GM19238 (cell line): ENCODE measurements around the gene SNAP91.
A peak's percentile ranks its signal among the peaks of the same experiment; 100 is the strongest.
"Not testable (repeated sequence)": the region's sequence is repeated elsewhere in the genome, so short reads cannot be mapped to it uniquely, and the experiment has no call there.

Experiments used
- DNase-seq: peaks from one replicate; pipeline ENCODE4 v3.0.0; 2011; ENCODE audit warnings: low spot score; ENCODE audit not compliant: insufficient read length

Gene SNAP91

GRCh38 chr6:83633609-83634008 lies 75.3 kb downstream of the SNAP91 start:
- no peak for DNase-seq

DNA sequence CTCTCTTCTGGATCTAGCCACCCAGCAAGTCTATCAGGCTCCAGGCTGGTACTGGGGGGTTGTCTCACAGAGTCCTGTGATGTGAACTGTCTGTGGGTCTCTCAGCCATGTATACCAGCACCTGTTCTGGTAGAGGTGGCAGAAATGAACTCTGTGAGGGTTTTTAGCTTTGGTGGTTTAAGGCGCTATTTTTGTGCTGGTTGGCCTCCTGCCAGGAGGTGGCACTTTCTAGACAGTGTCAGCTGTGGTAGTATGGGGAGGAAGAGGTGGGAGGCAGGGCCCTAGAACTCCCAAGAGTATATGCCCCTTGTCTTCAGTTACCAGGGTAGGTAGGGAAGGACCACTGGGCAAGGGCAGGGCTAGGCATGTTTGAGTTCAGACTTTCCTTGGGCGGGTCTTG lies 75.8 kb downstream of the SNAP91 start:
- DNase-seq: no peak

DNA sequence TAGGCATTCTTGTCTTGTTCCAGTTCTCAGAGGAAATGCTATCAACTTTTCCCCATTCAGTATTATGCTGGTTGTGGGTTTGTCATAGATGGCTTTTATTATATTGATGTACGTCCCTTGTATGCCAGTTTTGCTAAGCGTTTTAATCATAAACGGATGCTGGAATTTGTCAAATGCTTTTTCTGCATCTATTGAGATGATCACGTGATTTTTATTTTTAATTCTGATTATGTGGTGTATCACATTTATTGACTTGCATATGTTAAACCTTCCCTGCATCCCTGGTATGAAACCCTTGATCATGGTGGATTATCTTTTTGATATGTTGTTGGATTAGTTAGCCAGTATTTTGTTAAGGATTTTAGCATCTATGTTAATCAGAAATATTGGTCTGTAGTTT lies 79.0 kb downstream of the SNAP91 start:
- DNase-seq: not testable (repeated sequence)

DNA sequence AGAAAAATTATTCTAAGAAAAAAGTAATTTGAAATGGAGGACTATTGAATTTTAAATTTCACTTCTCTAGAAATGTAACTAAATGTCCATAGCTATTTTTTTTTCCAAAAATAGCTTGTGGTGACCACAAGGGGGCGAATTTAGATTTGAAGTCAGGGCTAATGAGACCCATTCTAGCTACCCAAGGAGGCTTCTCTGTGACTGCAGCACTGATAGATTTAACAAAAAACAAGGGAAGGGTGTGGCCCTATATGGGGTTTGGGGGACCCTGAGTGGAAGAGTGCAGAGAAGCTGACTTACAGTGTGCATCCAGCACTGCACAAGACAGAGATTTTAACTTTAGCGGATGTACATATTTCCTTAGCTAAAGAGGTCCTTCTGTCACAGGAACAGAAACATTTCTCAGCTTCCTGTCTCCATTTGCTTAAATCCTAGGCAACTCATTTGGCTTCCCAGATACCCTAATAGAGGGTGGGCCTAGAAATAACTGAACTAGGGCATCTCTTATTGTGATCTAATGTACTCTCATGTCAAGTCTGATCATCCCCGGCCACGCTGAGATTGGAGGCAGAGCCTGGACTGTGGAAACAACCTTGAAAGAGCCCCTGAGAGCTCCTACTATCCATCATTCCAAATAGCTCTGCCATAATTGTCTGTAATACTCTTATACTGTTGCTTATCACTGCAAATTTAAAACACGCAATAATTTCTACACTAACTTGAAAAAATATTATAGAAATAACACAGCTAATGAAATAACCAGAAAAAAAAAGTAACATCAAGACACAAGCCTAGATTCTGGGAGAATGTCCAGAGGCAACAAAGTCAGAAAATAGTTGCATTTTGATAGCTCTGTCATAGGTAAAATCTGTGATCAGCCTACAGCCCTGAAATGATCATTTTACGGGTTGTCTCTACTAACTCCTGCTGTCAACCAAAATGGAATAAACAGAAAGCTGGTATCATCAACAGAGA lies 93.6 kb downstream of the SNAP91 start:
- DNase-seq: peak; percentile 1

- no peak for DNase-seq
These were observed 95.5 kb downstream of the SNAP91 start for GRCh38 chr6:83613378-83613777.

DNA sequence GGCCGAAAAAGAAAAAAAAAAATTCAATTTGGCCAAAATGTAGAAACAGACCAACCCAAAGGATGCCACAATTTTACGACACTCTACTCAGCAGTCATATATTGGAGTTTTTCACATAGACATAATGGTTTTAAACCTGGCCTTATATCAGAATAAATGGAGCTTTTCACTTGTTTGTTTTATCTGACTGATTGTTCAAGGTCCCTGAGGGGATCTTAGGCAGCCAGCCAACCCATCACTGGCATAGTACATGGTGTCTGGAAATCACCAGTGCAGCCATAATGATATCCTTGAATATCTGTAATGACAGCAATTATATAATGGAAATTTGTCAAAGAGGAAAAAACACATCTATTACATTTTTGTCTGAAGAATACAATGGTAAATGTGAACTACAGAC lies 99.7 kb downstream of the SNAP91 start:
- DNase-seq: no peak

DNA sequence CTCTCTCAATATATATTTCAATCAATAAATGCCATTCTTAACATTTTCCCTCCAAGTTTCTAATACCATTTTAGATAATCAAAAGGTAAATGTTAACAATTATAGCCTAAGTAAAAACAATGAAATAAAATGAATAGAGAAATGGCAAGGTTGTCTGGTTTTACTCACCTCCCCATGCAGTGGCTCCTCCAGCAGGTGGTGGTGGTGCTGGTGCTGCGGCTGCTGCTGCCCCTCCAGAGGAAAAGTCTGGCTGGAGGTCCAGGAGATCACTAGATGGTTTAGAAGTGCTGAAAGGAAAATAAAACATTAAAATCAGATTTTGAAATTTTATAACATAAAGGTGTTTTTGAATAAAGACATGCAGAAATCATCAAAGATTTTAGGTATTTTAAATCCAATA lies 103.4 kb downstream of the SNAP91 start:
- DNase-seq: no peak

GRCh38 chr6:83603551-83603950 lies 105.3 kb downstream of the SNAP91 start:
- no peak for DNase-seq

- no peak for DNase-seq
These were observed 107.8 kb downstream of the SNAP91 start for GRCh38 chr6:83601119-83601518.

DNA sequence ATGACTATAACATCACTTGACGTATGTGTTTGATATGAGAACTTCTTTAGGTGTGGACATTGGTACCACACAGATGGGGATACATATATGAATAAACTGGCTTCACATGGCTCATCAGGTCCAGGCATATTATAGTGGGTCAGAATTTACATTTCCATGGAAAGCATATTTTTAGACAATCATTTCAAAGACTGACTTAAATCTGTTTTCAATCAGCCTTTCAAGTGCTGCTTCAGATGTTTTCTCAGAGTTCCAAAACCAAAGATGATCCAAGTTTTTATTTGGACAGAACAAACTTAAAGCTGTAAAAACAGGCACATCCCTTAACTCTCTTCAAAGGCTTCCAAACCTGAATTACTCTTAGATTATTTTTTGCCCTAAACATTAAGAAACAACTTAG lies 108.4 kb downstream of the SNAP91 start:
- no peak for DNase-seq

GRCh38 chr6:83597511-83597910 lies 111.4 kb downstream of the SNAP91 start:
- no peak for DNase-seq

DNA sequence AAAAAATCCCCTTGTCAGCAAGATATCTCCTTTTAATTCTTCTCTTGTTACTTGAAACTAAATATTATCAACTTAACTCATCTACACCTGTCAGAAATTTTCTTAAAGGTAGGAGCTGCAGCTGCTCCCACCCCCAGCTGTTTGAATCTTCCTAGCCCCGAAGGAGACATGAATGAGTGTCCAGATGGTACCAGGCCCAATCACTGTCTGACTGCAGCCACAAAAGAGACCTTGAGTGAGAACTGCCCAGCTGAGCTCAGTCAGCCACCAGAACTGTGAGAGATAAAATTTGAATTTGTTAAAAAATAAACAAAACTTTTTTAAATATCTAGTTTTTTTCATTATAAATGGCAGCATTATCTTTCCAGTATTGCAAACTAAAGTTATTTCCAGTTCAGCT lies 111.8 kb downstream of the SNAP91 start:
- DNase-seq: no peak

GRCh38 chr6:83594941-83595340 lies 114.0 kb downstream of the SNAP91 start:
- no peak for DNase-seq

- no peak for DNase-seq
These were observed 115.5 kb downstream of the SNAP91 start for GRCh38 chr6:83593395-83593785.

- no peak for DNase-seq
These were observed 116.0 kb downstream of the SNAP91 start for GRCh38 chr6:83592770-83593394.

DNA sequence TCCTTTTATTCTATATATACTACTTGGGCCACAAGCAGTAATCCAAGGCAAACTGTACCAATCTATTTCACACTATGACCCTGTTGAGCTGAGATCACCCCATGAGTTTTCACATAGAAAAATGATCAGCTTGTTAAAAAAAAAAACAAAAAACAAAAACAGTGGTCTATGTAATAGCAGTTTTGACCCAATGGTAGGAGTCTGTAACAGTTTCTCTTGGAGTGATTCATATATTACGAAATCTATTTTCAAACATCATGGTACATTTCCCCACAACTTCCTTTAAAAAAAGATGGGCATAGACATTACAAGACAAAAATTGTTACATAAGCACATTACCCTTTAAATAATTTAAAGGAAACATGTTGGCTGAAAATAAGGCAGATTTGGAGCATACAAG lies 118.5 kb downstream of the SNAP91 start:
- no peak for DNase-seq

DNA sequence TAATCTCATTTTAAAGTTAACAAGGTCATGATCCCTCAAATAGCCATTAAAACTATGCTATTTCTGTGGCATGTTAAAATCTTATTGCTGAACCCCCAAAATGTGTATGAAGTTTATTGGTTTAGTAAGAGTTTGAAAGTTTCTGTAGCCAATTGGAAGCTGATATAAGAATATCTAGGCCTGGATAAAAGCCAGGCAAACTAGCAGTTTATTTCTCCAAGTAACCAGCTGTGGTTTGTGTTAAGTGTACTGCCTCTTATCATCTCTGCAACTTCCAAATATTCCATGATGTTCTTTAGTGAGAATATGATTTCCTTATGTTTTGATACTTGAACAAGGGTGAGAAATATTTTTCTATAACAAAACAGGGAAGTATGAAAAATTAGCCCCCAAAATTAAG lies 119.8 kb downstream of the SNAP91 start:
- DNase-seq: no peak

GRCh38 chr6:83578057-83578456 lies 130.8 kb downstream of the SNAP91 start:
- no peak for DNase-seq

DNA sequence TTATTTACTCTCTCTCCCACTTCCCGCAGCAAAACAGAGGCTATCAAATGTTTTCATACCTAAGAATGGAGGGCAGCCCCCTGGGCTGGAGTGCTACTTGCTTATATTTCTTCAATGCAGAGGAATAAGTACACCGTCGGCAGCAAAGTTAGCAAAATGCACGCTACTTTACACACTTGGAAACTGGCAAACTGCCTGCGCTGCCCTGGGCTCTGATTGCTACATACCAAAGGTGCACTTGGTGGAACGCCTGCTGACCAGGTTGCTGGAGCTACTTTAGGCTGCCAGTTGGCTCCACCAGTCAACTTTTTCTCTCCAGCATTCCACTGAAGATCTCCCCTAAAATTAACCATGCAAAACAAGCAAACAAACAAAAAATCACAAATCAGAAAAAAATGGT lies 134.1 kb downstream of the SNAP91 start:
- DNase-seq: no peak

DNA sequence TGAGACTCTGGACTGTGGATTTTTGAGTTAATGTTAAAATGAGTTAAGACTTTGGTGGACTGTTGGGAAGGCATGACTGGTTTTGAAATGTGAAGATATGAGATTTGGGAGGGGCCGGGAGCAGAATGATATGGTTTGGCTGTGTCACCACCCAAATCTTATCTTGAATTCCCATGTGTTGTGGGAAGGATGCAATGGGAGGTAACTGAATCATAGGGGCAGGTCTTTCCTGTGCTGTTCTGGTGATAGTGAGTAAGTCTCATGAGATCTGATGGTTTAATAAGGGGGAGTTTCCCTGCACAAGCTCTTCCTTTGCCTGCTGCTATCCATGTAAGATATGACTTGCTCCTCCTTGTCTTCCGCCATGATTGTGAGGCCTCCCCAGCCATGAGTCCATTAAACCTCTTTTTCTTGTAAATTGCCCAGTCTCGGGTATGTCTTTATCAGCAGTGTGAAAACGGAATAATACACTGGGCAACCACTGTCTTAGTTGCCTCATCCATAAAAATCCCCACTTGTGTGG lies 137.2 kb downstream of the SNAP91 start:
- DNase-seq: not testable (repeated sequence)

GRCh38 chr6:83558975-83559374 lies 149.9 kb downstream of the SNAP91 start:
- DNase-seq: no peak

- no peak for DNase-seq
These were observed 152.0 kb downstream of the SNAP91 start for GRCh38 chr6:83556871-83557270.

DNA sequence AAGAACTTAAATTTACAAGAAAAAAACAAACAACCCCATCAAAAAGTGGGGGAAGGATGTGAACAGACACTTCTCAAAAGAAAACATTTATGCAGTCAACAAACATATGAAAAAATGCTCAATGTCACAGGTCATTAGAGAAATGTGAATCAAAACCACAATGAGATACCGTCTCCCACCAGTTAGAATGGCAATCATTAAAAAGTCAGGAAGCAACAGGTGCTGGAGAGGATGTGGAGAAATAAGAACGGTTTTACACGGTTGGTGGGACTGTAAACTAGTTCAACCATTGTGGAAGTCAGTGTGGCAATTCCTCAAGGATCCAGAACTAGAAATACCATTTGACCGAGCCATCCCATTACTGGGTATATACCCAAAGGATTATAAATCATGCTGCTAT lies 157.2 kb downstream of the SNAP91 start:
- DNase-seq: not testable (repeated sequence)
